NCI-H524 treated with DMSO at 0.1 percent for 48 hours (cell line): ENCODE results near the gene TIGD1.
"Not testable (repeated sequence)": the region's sequence is repeated elsewhere in the genome, so short reads cannot be mapped to it uniquely, and the experiment has no call there.

Experiments used
- DNase-seq: peaks from one replicate; lab custom pipeline; 2025; lab: John Stamatoyannopoulos, UW

The TIGD1 gene

DNA sequence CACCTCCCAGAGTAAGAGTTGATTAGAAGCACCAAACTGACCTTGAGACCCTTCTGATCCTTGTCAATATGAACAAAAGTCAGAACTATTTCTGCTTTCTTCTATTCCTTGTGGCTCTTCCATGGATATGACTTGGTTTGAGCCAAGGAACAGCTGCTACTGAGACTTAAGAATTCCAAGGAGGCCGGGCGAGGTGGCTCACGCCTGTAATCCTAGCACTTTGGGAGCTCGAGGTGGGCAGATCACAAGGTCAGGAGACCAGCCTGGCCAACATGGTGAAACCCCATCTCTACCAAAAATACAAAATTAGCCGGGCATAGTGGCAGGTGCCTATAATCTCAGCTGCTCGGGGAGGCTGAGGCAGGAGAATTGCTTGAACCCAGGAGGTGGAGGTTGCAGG is 20.1 kb upstream of the TIGD1 start:
- DNase-seq: not testable (repeated sequence)

DNA sequence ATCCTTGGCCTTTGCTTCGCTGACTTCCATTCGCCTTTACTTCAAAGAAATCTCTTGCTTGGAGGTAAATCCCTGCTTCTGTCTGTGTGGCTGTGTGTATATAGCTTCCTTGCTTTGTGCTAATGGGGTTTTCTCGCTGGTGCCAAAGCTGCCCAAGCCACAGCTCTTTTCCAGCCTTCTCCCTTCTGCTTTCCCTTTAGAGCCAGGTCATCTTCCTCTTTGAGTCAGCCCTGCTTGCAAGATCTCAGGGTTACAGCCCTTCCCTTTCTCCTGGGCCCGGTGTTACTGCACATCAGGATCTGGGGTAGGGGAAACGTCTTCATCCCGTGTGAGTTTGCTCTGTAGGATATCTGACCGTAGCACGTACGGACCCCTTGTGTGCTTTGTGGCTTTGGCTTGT is 19.2 kb upstream of the TIGD1 start:
- no peak for DNase-seq

DNA sequence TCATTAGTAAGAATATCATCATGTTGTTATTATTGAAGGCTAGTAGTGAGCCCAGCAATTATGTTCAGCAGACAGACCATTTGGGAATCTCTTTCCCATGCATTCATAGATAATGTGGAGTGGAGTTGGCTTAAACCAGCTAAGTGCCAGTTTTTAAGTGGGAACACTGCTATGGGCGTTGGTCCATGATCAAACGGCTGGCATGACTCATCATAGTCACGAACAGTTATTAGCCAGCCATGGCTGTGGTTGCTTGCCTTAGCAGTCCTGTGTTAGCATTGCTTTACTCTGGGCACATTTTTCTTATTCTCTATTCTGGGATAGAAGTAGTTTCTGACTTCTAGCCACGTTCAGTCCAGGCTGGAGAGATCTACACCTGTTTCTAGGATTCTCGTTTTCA is 17.8 kb upstream of the TIGD1 start:
- no peak for DNase-seq

DNA sequence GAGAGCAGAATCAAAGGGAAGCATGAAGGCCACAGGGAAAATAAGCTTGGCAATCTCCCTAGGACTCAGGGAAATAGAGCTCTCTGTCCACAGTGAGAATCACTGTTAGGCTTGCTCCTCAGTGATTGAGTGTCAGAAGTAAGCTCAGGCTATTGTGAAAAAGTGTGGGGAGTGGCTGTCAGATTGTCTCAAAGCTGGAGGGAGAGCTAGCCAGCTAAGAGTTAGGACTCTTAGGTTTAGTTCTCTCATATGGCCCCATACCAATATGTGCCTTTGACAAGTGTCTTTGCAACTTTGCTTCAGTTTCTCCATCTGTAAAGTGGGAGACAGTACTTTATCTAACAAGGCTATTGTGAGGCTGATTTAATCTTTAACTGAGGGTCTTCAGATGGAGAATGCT is 17.4 kb upstream of the TIGD1 start:
- no peak for DNase-seq

DNA sequence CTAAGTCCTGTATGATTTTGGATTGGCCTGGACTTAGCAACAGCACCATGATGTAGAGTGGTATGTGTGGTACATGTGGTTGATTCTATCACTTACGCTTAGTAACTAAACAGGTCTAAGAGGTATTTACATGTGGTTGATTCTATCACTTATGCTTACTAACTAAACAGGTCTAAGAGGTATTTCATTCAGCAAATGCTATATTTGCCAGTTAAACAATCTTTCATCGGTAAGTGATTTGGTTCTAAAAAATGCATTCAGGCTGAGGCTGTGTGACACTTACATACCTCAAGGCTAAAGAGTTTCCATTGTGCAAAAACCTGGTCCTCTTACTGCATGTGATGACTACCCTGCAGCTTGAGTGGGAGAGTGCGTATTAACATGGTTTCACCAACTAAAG is 13.2 kb upstream of the TIGD1 start:
- no peak for DNase-seq

DNA sequence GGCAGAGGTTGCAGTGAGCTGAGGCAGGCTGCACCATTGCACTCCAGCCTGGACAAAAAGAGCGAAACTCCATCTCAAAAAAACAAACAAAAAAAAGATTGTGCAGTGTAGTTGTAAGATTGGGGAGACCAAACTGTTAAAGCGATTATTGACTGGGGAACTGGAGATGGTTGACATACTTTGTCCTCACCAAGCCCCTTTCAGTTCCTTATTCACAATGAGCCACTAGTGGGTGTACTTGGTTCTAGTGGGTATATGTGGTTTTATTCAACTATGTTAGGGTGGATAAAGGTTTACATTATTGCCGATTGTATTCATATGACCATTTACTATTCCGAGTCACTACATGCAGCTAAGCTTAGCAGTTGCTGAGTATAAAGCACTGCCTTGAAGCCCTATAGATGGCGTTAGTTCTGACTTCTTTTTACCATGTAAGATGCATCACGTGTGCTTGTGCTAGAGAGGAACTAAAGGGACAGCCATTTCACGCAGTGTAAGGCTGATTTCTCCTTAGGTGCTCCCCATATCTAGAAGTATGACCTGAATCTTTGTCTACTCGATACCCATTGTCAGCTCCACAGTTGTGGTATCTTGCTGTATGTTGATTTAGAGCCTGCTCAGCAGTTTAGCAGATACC is 12.3 kb upstream of the TIGD1 start:
- no peak for DNase-seq

DNA sequence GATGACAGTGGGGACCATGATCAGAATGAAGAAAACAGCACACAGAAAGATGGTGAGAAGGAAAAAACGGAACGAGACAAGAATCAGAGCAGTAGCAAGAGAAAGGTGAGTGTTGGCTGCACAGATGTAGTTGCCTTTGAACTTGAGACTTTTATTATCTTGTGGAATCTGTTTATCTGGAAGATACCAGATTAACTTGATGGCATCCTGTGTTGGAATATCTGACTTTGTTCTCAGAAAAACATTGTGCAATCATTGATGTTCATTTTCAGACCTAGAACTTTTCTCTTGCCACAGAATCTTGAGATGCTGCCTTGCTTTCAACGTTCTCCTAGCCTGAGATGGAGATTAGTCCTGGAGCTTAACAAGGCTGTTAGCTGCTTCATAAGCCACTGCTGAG is 6.1 kb upstream of the TIGD1 start:
- DNase-seq: no peak

DNA sequence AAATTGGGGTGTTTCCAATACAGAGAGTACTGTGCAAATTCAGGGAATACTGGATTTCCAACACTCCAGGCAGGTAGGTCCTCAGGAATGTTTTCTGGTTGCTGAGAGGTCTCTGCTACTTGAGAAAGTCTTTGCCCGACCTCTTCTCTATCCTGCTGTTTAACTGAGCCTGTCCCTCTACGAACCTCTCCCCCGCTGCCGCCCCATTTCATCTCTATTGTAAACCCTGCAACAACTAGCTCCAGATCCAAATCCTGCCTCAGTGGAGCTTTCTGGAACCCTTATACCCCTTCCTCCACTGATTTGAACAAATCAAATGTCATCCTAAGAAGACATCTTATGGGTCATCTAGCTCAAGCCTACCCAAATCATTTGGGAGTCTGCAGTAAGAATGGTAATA is 1.4 kb upstream of the TIGD1 start:
- no peak for DNase-seq

DNA sequence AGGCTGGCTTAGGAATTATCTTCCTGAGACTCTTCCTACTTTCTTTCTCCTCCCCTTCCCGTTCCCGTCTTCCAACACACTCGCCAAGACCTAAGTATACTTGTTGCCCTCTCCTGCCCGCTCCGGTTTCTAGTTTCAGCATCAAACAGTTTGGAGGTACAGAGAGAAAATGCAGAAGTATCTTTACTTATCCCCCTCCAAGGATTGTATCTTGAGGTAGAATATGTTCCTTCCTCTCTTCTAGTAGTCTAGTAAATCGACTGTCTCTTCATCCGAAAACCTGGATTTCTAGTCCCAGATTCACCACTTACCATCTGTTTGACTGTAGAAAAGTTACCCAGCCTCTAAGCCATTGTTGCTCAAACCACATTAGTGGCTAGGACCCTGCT is 887 bp upstream of the TIGD1 start:
- DNase-seq: no peak

DNA sequence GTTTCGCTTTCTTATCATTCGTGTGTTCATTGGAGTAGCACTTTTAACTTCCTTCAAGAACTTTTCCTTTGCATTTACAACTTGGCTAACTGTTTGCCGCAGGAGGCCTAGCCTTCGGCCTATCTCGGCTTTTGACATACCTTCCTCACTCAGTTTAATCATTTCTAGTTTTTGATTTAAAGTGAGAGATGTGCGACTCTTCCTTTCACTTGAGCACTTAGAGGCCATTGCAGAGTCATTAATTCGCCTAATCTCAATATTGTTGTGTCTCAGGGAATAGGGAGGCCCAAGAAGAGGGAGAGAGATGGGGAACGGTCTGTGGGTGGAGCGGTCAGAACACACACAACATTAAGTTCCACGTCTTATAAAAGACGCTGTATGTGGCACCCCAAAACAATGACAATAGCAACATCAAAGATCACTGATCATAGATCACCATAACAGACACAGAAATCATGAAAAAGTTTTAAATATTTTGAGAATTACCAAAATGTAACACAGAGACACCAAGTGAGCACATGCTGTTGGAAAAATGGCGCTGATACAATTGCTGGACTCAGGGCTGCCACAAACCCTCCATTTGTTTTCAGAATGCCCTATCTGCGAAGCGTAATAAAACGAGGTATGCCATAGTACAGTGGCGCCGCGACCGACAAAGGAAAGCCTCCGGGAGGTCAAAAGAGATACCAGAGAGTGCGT is 553 bp downstream of the TIGD1 start:
- no peak for DNase-seq

DNA sequence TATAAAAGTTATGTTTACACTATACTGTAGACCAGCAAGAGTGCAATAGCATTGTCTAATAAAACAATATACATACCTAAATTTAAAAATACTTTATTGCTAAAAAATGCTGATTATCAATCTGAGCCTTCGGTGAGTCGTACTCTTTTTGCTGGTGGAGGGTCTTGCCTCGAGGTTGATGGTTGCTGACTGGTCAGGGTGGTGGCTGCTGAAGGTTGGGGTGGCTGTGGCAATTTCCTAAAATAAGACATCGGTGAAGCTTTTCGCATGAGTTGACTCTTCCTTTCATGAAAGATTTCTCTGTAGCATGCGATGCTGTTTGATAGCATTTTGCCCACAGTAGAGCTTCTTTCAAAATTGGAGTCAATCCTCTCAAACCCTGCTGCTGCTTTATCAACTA is 2.4 kb downstream of the TIGD1 start:
- DNase-seq: no peak

DNA sequence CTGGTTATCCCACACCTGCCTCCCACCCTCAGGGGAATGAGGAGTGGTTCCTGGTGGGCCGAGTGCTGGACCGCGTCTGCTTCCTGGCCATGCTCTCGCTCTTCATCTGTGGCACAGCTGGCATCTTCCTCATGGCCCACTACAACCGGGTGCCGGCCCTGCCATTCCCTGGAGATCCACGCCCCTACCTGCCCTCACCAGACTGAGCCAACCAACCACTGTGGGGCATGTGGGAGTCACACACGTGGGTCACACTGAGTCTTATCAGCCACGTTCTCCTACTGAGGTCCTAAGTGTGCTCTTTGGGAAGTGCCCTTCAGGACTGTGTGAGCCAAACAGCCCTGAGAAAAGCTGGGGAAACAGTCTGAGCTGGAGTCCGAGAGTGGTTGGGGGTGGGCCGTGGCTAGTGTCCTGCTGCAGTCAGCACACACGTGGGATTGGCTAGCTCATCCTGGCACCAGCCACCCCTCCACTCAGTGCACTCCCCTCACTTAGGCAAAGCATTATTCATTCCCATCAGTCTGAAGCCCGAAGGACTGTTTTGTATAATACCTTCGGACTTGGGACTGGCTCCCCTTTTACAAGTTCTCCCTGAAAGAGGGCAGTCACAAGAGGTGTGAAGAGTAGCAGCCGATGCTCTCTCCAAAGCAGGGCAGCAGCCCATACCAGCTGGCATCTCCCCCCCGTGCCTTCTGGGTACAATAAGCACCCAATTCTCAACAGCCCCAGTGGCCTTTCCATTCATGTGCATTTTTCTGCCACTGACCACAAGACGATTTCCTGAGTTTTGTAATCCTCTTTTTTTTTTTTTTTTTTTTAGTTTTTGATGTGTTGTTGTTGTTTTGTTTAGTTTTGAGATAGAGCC is 4.6 kb downstream of the TIGD1 start:
- DNase-seq: no peak

DNA sequence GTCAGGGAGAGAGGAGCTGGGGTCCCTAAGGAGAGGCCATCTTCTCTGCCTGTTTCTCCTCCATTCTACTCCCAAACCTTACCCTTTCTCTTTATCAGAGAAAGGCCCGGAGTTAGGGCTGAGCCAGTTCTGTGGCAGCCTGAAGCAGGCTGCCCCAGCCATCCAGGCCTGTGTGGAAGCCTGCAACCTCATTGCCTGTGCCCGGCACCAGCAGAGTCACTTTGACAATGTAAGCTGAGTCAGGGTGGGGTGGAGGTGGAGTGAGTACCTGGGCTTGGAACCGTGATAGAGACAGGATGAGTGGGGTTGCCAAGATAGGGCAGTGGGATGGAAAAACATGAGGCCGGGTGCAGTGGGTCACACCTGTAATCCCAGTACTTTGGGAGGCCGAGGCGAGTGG is 5.7 kb downstream of the TIGD1 start:
- no peak for DNase-seq

DNA sequence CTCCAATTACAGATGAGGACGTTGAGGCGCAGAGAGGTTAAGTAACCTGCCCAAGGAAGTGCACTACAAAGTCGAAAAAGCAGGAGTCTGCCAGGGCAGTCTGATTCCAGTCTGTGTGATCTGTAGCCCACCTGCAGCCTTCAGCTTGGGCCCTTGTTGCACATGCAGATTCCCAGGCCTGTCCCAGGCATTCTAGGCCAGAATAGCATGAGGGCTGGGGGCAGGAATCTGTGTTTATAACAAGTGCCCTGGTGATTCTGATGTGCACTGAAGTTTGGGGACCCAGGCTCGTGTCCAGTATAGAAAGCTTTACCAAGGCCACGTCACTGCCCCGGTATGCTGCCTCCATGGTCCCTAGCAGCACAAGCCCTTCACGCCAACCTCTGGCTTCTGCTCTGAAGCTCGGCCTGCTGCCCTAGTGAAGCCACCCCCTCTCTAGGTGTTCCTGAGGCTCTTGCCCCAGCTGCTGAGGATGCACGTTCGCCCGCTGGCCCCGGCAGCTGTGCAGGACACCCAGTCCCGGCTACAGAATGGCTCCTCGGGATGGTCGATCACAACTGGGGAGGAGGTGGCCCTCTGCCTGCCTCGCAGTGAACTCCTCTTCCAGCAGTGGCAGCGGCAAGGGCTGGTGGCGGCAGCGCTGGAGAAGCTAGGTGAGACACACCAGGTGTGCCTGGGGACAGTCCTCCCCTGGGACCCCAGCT is 6.3 kb downstream of the TIGD1 start:
- no peak for DNase-seq

DNA sequence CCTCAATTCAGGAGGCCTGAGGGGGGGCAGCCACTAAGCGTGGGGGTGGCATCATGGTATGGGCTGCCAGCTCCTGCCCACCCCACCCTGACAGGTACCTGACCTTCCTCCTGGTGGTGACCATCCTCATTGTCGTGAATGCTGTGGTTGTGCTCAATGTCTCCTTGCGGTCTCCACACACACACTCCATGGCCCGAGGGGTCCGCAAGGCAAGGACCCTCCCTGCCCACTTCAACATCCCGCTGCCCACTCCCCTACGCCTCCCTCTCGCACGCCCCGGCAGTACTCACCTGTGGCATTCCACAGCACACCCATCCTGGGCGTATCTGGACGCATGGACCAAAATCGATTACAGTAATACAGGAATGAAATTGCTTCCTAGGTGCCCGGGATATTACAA is 6.9 kb downstream of the TIGD1 start:
- DNase-seq: no peak

DNA sequence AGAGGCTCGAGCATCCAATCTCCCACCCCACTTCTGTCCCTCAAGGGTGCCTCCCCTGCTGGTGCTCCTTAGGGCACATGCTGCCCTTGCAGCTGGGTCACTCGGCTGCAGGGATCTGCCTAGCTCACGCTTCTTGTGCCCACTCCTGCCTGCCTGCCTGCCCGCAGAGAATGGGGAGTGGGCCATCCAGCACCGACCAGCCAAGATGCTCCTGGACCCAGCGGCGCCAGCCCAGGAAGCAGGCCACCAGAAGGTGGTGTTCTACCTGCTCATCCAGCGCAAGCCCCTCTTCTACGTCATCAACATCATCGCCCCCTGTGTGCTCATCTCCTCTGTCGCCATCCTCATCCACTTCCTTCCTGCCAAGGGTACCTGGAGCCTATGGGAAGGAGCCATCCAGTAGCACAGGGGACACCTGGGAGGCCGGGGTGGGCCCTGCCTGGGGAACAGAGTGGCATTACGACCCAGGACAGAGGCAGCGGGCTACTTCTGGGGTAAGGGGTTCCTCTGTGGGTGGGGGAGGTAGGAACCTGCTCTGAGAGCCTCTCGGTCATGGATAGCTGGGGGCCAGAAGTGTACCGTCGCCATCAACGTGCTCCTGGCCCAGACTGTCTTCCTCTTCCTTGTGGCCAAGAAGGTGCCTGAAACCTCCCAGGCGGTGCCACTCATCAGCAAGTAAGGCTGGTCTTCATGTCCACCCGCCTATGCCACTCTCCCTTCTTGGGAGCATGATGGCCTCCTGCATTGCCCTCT is 7.5 kb downstream of the TIGD1 start:
- no peak for DNase-seq

DNA sequence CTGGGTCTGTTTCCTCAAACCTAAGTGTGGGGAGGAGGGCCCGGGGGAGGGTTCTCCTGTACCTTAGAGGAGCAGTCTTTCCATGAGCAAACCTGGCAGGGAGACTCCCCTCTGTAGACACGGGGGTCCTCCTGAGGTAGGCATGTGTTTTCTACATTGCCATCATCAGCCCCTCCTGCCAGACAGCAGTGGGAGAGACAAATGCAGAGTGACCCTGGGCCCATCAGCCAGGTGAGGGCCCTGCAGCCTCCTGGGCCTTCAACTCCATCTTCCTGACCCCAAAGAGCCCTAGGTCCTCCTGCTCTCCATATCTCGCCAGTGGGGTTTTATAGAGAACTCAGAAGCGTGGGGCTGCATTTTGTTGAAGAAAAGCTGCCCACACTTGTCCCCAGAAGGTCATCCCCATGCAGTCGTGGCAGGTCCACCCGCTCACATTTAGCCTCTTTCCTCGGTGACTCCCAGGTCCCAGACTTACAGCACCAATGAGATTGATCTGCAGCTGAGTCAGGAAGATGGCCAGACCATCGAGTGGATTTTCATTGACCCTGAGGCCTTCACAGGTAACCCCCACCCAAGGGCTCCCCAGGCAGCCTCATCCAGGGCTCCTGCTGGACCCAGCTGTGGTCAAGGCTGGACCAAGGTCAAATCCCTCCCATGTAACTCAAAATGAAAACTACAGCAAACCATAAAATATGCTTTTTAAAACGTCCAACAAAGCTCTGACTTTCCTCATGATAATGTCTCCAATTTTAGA is 8.2 kb downstream of the TIGD1 start:
- DNase-seq: no peak

DNA sequence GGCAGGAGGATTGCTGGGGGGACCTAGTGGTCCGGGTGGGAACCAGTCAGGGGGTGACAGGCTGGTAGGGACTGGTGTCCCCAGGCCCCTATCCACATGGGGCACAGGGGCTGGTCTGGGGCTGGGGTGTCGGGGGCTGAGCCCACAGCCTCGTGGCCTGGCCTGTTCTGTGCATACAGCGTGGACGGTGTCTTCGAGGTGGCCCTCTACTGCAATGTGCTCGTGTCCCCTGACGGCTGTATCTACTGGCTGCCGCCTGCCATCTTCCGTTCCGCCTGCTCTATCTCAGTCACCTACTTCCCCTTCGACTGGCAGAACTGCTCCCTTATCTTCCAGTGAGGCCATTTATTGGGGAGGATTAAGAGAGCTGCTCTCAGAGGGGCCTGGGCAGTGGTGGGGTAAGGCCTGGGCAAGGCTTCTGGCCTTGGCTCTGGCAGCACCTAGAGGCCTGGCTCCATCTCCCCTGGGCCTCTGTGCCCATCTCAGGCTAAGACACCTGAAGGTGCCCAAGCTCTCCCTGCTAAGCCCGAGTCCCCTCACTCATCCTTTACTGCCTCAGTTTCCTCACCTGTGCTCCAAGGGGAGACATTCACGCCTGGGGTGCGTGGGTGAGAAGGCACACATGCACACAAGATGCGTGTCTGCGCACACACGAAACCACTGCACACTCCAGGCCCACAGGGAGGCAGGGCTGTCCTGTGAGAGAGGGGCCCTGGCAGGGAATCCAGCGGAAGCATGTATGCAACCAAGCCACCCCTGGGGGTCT is 9.0 kb downstream of the TIGD1 start:
- no peak for DNase-seq

DNA sequence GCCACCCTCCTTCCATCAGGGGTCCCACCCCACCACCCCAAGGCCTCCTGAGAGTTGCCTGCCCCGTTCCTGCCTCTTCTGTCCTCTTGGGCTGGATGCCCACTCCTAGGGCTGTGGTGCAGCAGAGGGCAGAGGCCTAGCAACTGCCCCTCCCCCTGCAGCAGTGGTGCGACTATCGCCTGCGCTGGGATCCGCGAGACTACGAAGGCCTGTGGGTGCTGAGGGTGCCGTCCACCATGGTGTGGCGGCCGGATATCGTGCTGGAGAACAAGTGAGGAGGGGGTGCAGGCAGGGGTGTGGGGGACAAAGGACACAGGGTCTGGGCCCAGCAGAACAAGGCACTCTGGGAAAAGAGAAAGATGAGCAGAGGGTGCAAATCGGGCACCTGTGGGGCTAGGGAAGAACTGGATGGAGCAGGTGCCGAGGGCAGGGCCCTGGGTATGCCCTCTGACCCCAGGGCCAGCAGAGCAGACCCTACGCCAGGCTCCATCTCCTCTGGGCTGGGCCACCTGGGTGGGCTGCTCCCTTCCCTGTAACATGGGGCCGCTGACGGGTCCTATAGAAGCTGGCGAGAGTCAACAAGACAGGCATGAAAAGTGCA is 9.8 kb downstream of the TIGD1 start:
- DNase-seq: no peak
